SU-DHL-6 (cell line): ENCODE data around the gene FOSL2.

ENCODE experiments used
- H2AFZ ChIP-seq: fragments of 200-600 bp; sonication (generic); 2 replicates; pipeline ENCODE4 v1.6.1; 2014; ENCODE audit warnings: low read depth, mild to moderate bottlenecking, moderate library complexity, mixed read lengths, antibody characterized with exemption, low read length; ENCODE audit not compliant: severe bottlenecking
- H3F3A ChIP-seq: fragments of 200-600 bp; shearing (Covaris generic); 2 replicates; pipeline ENCODE4 v1.6.0; 2016; ENCODE audit warnings: antibody characterized with exemption, mild to moderate bottlenecking; ENCODE audit not compliant: insufficient read depth
- H3K27ac ChIP-seq: fragments of 200-600 bp; sonication (generic); 2 replicates; pipeline ENCODE4 v1.5.1; 2016; ENCODE audit warnings: low read depth, mild to moderate bottlenecking, low read length, moderate library complexity, mixed read lengths
- H3K27me3 ChIP-seq: fragments of 200-600 bp; sonication (generic), shearing (Covaris generic); 2 replicates; pipeline ENCODE4 v1.6.0; 2014; ENCODE audit warnings: mild to moderate bottlenecking, low read length
- H3K36me3 ChIP-seq: fragments of 200-600 bp; sonication (generic); 2 replicates; pipeline ENCODE4 v1.6.1; 2014; ENCODE audit warnings: mild to moderate bottlenecking, low read length, mixed read lengths
- H3K4me2 ChIP-seq: fragments of 300-600, 200-600 bp; shearing (Covaris generic), sonication (generic); 2 replicates; pipeline ENCODE4 v1.6.0; 2014; ENCODE audit warnings: low read length, low read depth, mild to moderate bottlenecking; ENCODE audit not compliant: poor library complexity, severe bottlenecking
- H3K4me3 ChIP-seq: fragments of 200-600 bp; sonication (generic); 2 replicates; pipeline ENCODE4 v1.5.1; 2014; ENCODE audit warnings: antibody characterized with exemption, low read length, mild to moderate bottlenecking, mixed read lengths; ENCODE audit not compliant: insufficient read depth, poor library complexity, severe bottlenecking
- H3K79me2 ChIP-seq: fragments of 200-600 bp; sonication (generic); 2 replicates; pipeline ENCODE4 v1.6.1; 2014; ENCODE audit warnings: mild to moderate bottlenecking, low read length, moderate library complexity; ENCODE audit not compliant: insufficient read depth
- H3K9ac ChIP-seq: fragments of 200-600 bp; sonication (generic); 2 replicates; pipeline ENCODE4 v1.7.0; 2014; ENCODE audit warnings: mild to moderate bottlenecking, low read length
- H3K9me2 ChIP-seq: fragments of 200-600 bp; sonication (generic); replicated peaks from 2 replicates; pipeline ENCODE4 v1.6.1; 2014; ENCODE audit warnings: low read length; ENCODE audit not compliant: insufficient read depth
- H3K9me3 ChIP-seq: fragments of 200-600 bp; sonication (generic); 2 replicates; pipeline ENCODE4 v1.6.1; 2014; ENCODE audit warnings: low read length, mixed read lengths; ENCODE audit not compliant: insufficient read depth
- H4K20me1 ChIP-seq: fragments of 200-600 bp; sonication (generic); 2 replicates; pipeline ENCODE4 v1.6.1; 2014; ENCODE audit warnings: low read depth, mild to moderate bottlenecking, antibody characterized with exemption, low read length, moderate library complexity, mixed read lengths
- CTCF ChIP-seq: fragments of 200-600 bp; sonication (generic); IDR thresholded peaks from one replicate; pipeline ENCODE4 v1.5.1; 2017; ENCODE audit warnings: antibody characterized with exemption, mild to moderate bottlenecking, low read length, moderate library complexity; ENCODE audit not compliant: insufficient read depth, poor library complexity, severe bottlenecking
- EZH2phosphoT487 ChIP-seq: fragments of 200-600 bp; sonication (generic), shearing (Covaris generic); conservative IDR thresholded peaks from 2 replicates; pipeline ENCODE4 v1.6.1; 2018; ENCODE audit warnings: mild to moderate bottlenecking, antibody characterized with exemption, low read length, moderate library complexity, mixed read lengths

Gene FOSL2

GRCh38 chr2:28380219-28380618 lies 12.4 kb upstream of the FOSL2 start:
- Histone ChIP-seq H3K9me2 (no peaks in the 10 kb centered on the region), H3K36me3 (no peaks in the 10 kb centered on the region), H2AFZ (no peak overlapping the region), H3K9me3 (no peaks in the 10 kb centered on the region), H3F3A (no peaks in the 10 kb centered on the region), H4K20me1 (no peaks in the 10 kb centered on the region), H3K79me2 (no peaks in the 10 kb centered on the region), H3K9ac (no peak overlapping the region), H3K27me3 (no peaks in the 10 kb centered on the region), H3K4me2 (no peak overlapping the region), H3K4me3 (no peak overlapping the region), H3K27ac (no peak overlapping the region)
- TF ChIP-seq CTCF, result no peak
- no peak for TF ChIP-seq EZH2phosphoT487

- Histone ChIP-seq H3K9ac (no peak overlapping the region), H3K27me3 (no peaks in the 10 kb centered on the region), H3K27ac (no peak overlapping the region), H3K9me2 (no peaks in the 10 kb centered on the region), H2AFZ (no peak overlapping the region), H4K20me1 (no peaks in the 10 kb centered on the region), H3F3A (no peaks in the 10 kb centered on the region), H3K79me2 (no peaks in the 10 kb centered on the region), H3K4me3 (no peak overlapping the region), H3K4me2 (no peak overlapping the region), H3K9me3 (no peaks in the 10 kb centered on the region), H3K36me3 (no peaks in the 10 kb centered on the region)
- TF ChIP-seq EZH2phosphoT487 (no peak), CTCF (no peak)
Observed at GRCh38 chr2:28381225-28382180, 11.2 kb upstream of the FOSL2 start.

- Histone ChIP-seq H3K79me2 (no peaks in the 10 kb centered on the region), H3K27ac (no peak overlapping the region), H2AFZ (no peak overlapping the region), H3K9me3 (no peaks in the 10 kb centered on the region), H3K27me3 (no peaks in the 10 kb centered on the region), H4K20me1 (no peaks in the 10 kb centered on the region), H3K36me3 (no peaks in the 10 kb centered on the region), H3K9ac (no peak overlapping the region), H3F3A (no peaks in the 10 kb centered on the region), H3K4me2 (no peak overlapping the region), H3K4me3 (no peak overlapping the region), H3K9me2 (no peaks in the 10 kb centered on the region)
- TF ChIP-seq CTCF (no peak), EZH2phosphoT487 (no peak)
Observed at GRCh38 chr2:28382755-28383154, 9.9 kb upstream of the FOSL2 start.
